ENCODE measurements around the gene YWHAH. TPM values are rescaled to one million over a fixed set of nuclear protein-coding genes. Genes with fewer than 3 reads are reported as not detected.

YWHAH gene
- polyA plus RNA-seq, 1 experiment: 118 TPM

GRCh38 chr22:31960767-31961166 is 16.4 kb downstream of the YWHAH start:
- Histone ChIP-seq H3K27ac (ENCODE audit: low read depth, low read length) (no peak overlapping the region), H3K9me3 (ENCODE audit: control insufficient read depth, insufficient read depth, low read length) (no peaks in the 10 kb centered on the region; the same call in 1 of the 2 replicates), H3K4me3 (ENCODE audit: low read depth, low read length) (no peak overlapping the region), H3K27me3 (ENCODE audit: control insufficient read depth, insufficient read depth, low read length) (no peaks in the 10 kb centered on the region)
- ChIA-PET POLR2A (no interaction called here), CTCF (interaction anchor here (1.3 to 2.8 kb wide), 2 partner anchors 10 to 278 kb away, joined by 3 to 29 read pairs; no protein-coding TSS in a partner anchor)
- TF ChIP-seq, protein P1, sequence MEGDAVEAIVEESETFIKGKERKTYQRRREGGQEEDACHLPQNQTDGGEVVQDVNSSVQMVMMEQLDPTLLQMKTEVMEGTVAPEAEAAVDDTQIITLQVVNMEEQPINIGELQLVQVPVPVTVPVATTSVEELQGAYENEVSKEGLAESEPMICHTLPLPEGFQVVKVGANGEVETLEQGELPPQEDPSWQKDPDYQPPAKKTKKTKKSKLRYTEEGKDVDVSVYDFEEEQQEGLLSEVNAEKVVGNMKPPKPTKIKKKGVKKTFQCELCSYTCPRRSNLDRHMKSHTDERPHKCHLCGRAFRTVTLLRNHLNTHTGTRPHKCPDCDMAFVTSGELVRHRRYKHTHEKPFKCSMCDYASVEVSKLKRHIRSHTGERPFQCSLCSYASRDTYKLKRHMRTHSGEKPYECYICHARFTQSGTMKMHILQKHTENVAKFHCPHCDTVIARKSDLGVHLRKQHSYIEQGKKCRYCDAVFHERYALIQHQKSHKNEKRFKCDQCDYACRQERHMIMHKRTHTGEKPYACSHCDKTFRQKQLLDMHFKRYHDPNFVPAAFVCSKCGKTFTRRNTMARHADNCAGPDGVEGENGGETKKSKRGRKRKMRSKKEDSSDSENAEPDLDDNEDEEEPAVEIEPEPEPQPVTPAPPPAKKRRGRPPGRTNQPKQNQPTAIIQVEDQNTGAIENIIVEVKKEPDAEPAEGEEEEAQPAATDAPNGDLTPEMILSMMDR (IDR thresholded peaks at IDR 0.05; ENCODE audit: low read depth, low read length): no peak
- DNase-seq (ENCODE audit: low read depth, low spot score): no peak

GRCh38 chr22:31962387-31963125 is 18.2 kb downstream of the YWHAH start:
- TF ChIP-seq, protein P1 (IDR thresholded peaks at IDR 0.05; ENCODE audit: low read depth, low read length): no peak
- ChIA-PET POLR2A (interaction anchor here (1.0 kb wide), 1 partner anchor 512 kb away, joined by 3 read pairs; the partner anchor contains the start of gene FBXO7), CTCF (interaction anchor here (2.8 kb wide), 1 partner anchor 8 kb away, joined by 29 read pairs; no protein-coding TSS in a partner anchor)
- DNase-seq (ENCODE audit: low read depth, low spot score): no peak
- H3K9me3 ChIP-seq (ENCODE audit: control insufficient read depth, insufficient read depth, low read length): no peaks in the 10 kb centered on the region; the same call in 1 of the 2 replicates
- H3K4me3 ChIP-seq (ENCODE audit: low read depth, low read length): no peak overlapping the region
- no peak overlapping the region for H3K27ac ChIP-seq (ENCODE audit: low read depth, low read length)
- H3K27me3 ChIP-seq (ENCODE audit: control insufficient read depth, insufficient read depth, low read length): no peaks in the 10 kb centered on the region

- H3K27ac ChIP-seq (ENCODE audit: low read depth, low read length): no peak overlapping the region
- POLR2A ChIA-PET: no interaction called here
- H3K9me3 ChIP-seq (ENCODE audit: control insufficient read depth, insufficient read depth, low read length): no peaks in the 10 kb centered on the region; the same call in 1 of the 2 replicates
- DNase-seq (ENCODE audit: low read depth, low spot score): no peak
- TF ChIP-seq, protein P1 (IDR thresholded peaks at IDR 0.05; ENCODE audit: low read depth, low read length): no peak
- H3K4me3 ChIP-seq (ENCODE audit: low read depth, low read length): no peak overlapping the region
- CTCF ChIA-PET: interaction anchor here (0.7 to 1.1 kb wide), 2 partner anchors 144 to 302 kb away, joined by 4 read pairs; no protein-coding TSS in a partner anchor
- H3K27me3 ChIP-seq (ENCODE audit: control insufficient read depth, insufficient read depth, low read length): peaks cover 2% of the 10 kb centered on the region
These were observed 23.7 kb downstream of the YWHAH start for GRCh38 chr22:31968022-31968421.

GRCh38 chr22:31969789-31970489 is 25.6 kb downstream of the YWHAH start:
- DNase-seq (ENCODE audit: low read depth, low spot score): peak; percentile 20
- TF ChIP-seq, protein P1 (IDR thresholded peaks at IDR 0.05; ENCODE audit: low read depth, low read length): peak; percentile 74
- Histone ChIP-seq H3K9me3 (ENCODE audit: control insufficient read depth, insufficient read depth, low read length) (no peaks in the 10 kb centered on the region; the same call in 1 of the 2 replicates), H3K27ac (ENCODE audit: low read depth, low read length) (no peak overlapping the region), H3K4me3 (ENCODE audit: low read depth, low read length) (peak overlapping the region; percentile 63), H3K27me3 (ENCODE audit: control insufficient read depth, insufficient read depth, low read length) (peaks cover 2% of the 10 kb centered on the region)
- ChIA-PET CTCF (interaction anchor here (0.5 to 2.7 kb wide), 72 partner anchors 8 to 1032 kb away, joined by 3 to 40 read pairs (median 4); partner anchors contain the start of genes PISD and RTCB), POLR2A (interaction anchor here (0.6 to 1.0 kb wide), 2 partner anchors 30 to 308 kb away, joined by 3 to 4 read pairs; partner anchors contain the start of gene PISD)

All from AG04450 (cell line).